Vagina (tissue), 2 donors: ENCODE measurements around the gene WDR48.

Source experiments
- POLR2A ChIP-seq, 2 donors: fragments of 450-650 bp; IDR thresholded peaks; one replicate each; pipeline ENCODE4 v1.6.1; 2017; ENCODE audit warnings: antibody characterized with exemption in 2 of 2, mild to moderate bottlenecking in 2 of 2, moderate library complexity in 2 of 2
- POLR2AphosphoS5 ChIP-seq, 2 donors: sonication (generic); formaldehyde crosslinking; IDR thresholded peaks; one replicate each; pipeline ENCODE4 v1.9.0; 2017; ENCODE audit warnings: antibody characterized with exemption in 2 of 2, mild to moderate bottlenecking in 2 of 2, low read depth in 1 of 2; ENCODE audit not compliant: insufficient read depth in 1 of 2
- TF ChIP-seq, protein P1 (sequence below), 3 experiments: fragments of 450-650 bp in 2 of 3; fragments of 200-600 bp in 1 of 3; sonication (generic) in 1 of 3; IDR thresholded peaks; one replicate each; pipeline ENCODE4 v1.5.1; 2017 to 2019; ENCODE audit warnings: antibody characterized with exemption in 3 of 3, mild to moderate bottlenecking in 2 of 3, moderate library complexity in 2 of 3

DNA sequence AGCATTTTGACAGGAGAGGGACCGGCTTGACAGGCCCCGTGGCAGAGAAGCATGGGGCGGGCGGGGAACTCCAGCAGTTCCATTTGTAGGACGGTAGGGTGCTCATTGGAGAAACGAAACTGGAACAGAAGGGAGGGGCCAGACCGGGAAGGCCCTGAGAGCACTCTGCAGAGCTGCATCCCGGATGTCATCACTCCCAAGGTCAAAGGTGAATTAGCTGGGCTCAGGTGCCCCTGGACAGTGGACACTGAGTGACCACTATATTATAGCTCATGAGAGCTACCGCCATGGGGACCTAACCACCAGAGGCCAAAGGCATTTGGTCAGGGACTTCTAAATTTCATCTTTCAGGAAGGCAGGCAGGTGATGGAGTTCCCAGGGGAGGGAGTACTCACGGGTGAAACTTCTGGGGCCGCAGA, 94.3 kb downstream of the WDR48 start:
- TF ChIP-seq POLR2A (IDR thresholded peaks at IDR 0.05), result no peak
- TF ChIP-seq, protein P1, sequence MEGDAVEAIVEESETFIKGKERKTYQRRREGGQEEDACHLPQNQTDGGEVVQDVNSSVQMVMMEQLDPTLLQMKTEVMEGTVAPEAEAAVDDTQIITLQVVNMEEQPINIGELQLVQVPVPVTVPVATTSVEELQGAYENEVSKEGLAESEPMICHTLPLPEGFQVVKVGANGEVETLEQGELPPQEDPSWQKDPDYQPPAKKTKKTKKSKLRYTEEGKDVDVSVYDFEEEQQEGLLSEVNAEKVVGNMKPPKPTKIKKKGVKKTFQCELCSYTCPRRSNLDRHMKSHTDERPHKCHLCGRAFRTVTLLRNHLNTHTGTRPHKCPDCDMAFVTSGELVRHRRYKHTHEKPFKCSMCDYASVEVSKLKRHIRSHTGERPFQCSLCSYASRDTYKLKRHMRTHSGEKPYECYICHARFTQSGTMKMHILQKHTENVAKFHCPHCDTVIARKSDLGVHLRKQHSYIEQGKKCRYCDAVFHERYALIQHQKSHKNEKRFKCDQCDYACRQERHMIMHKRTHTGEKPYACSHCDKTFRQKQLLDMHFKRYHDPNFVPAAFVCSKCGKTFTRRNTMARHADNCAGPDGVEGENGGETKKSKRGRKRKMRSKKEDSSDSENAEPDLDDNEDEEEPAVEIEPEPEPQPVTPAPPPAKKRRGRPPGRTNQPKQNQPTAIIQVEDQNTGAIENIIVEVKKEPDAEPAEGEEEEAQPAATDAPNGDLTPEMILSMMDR (IDR thresholded peaks at IDR 0.05), result no peak
- TF ChIP-seq POLR2AphosphoS5 (IDR thresholded peaks at IDR 0.05; ENCODE audit: insufficient read depth in 1 of 2, low read depth in 1 of 2), result no peak
